Measurements from ENCODE around the gene MPHOSPH6. TPM values are rescaled to one million over a fixed set of nuclear protein-coding genes. Genes with fewer than 3 reads are reported as not detected.

The MPHOSPH6 gene
- total and polyA plus RNA-seq, 2 of the 13 experiments (the other 11 are each of a cell fraction or from before 2014, with no cell fraction given) = 28.4 to 76.4 TPM

- TF ChIP-seq SNAPC4 (CRISPR knock-in tag; IDR thresholded peaks at IDR 0.05) = no peak
These were observed 31.3 kb upstream of the MPHOSPH6 start (continued) for GRCh38 chr16:82201351-82201750.

- H3K9me3 ChIP-seq (ENCODE audit: low read length) = no peaks in the 10 kb centered on the region
- no TSS peak for BruUV-seq (replicated peaks)
- peak; percentile 24; the same call in 1 of the 2 replicates for TF ChIP-seq RAD51 (IDR thresholded peaks at IDR 0.05; ENCODE audit: borderline replicate concordance)
- TF ChIP-seq GPBP1L1 (CRISPR knock-in tag; IDR thresholded peaks at IDR 0.05) = no peak
- TF ChIP-seq NR1H2 (CRISPR knock-in tag; IDR thresholded peaks at IDR 0.05; ENCODE audit: borderline replicate concordance, low read depth) = no peak
- ChIA-PET POLR2A (no interaction called here), CTCF (ENCODE audit: low intra/inter-chr PET ratio, low total read pairs) (no interaction called here)
- H2AFZ ChIP-seq (ENCODE audit: low read length) = no peak overlapping the region
- WGBS (ENCODE audit: low lambda C conversion rate) = 87% methylated on average over 1 of the region's 1 CpG
- no peaks in the 10 kb centered on the region for H4K20me1 ChIP-seq (ENCODE audit: insufficient read depth, low read length)
- in situ Hi-C loops (cut with HindIII; ENCODE audit: extremely low pct_ligation_motif_present, low pct_unique_long_range_greater_than_20kb) (no loop called here), intact Hi-C loops (cut with micrococcal nuclease; ENCODE audit: unreplicated experiment) (no loop called here)
- H3K4me1 ChIP-seq (ENCODE audit: insufficient read depth, low read length) = peaks cover 9% of the 10 kb centered on the region; the same call in 1 of the 2 replicates
- FAIRE-seq (no peak), DNase-seq (ENCODE audit: low spot score) (no peak), ATAC-seq (no peak)
- H3K27ac ChIP-seq (ENCODE audit: extremely low read length, insufficient read depth, low read length) = no peak overlapping the region
- no peaks in the 10 kb centered on the region for H3K27me3 ChIP-seq (ENCODE audit: control insufficient read depth in 1 of 2, insufficient read depth in 2 of 2, low read length in 2 of 2)
- H3K9ac ChIP-seq (ENCODE audit: insufficient read depth, low read depth, low read length) = no peak overlapping the region
- no peak overlapping the region for H3K4me3 ChIP-seq (replicated peaks in 1 of 3; ENCODE audit: insufficient read depth in 1 of 3, low read depth in 2 of 3, low read length in 3 of 3)
- H3K36me3 ChIP-seq (replicated peaks in 1 of 2; ENCODE audit: control insufficient read depth in 1 of 2, insufficient read depth in 2 of 2, low read length in 2 of 2) = no peaks in the 10 kb centered on the region
- H3K79me2 ChIP-seq (ENCODE audit: insufficient read depth, low read length) = no peaks in the 10 kb centered on the region
- H3K4me2 ChIP-seq (ENCODE audit: low read depth, low read length) = no peak overlapping the region
These were observed 29.2 kb upstream of the MPHOSPH6 start for GRCh38 chr16:82199209-82199608.

Measured in HepG2 (cell line).